HEK293T (cell line): ENCODE measurements around the gene EXOSC6.

Source experiments
- CTCF ChIA-PET: fragments of 350-600 bp; formaldehyde crosslinking; extraction: SDS; loops from one replicate; lab custom pipeline; 2021; ENCODE audit warnings: antibody characterized with exemption, inconsistent platforms; lab: Yijun Ruan, JAX
- POLR2A ChIA-PET: fragments of 350-600 bp; formaldehyde crosslinking; extraction: SDS; loops from one replicate; lab custom pipeline; 2020; ENCODE audit warnings: antibody characterized with exemption, inconsistent platforms; lab: Yijun Ruan, JAX
- DNase-seq: peaks from one replicate; pipeline ENCODE4 v3.0.0; 2012; ENCODE audit warnings: mixed read lengths; ENCODE audit errors: extremely low spot score
- ARNT ChIP-seq: fragments of 450-650 bp; IDR thresholded peaks from 2 replicates; pipeline ENCODE4 v1.6.1; 2017; ENCODE audit warnings: mild to moderate bottlenecking
- BHLHE40 ChIP-seq: fragments of 450-650 bp; IDR thresholded peaks from 2 replicates; pipeline ENCODE4 v1.6.1; 2016; ENCODE audit warnings: mild to moderate bottlenecking, moderate library complexity, borderline replicate concordance
- CTBP1 ChIP-seq: fragments of 450-650 bp; IDR thresholded peaks from 2 replicates; pipeline ENCODE4 v1.6.1; 2016; ENCODE audit warnings: borderline replicate concordance
- ELF4 ChIP-seq: fragments of 450-650 bp; IDR thresholded peaks from 2 replicates; pipeline ENCODE4 v1.6.1; 2017; ENCODE audit warnings: antibody characterized with exemption
- FOXA1 ChIP-seq: fragments of 450-650 bp; IDR thresholded peaks from 2 replicates; pipeline ENCODE4 v1.6.1; 2016; ENCODE audit warnings: mild to moderate bottlenecking
- FOXK2 ChIP-seq: fragments of 450-650 bp; IDR thresholded peaks from 2 replicates; pipeline ENCODE4 v1.6.1; 2016; ENCODE audit warnings: mild to moderate bottlenecking
- FOXM1 ChIP-seq: fragments of 450-650 bp; IDR thresholded peaks from 2 replicates; pipeline ENCODE4 v1.6.1; 2017; ENCODE audit warnings: mild to moderate bottlenecking, borderline replicate concordance
- HDGF ChIP-seq: fragments of 450-650 bp; IDR thresholded peaks from 2 replicates; pipeline ENCODE4 v1.6.1; 2017; ENCODE audit warnings: antibody characterized with exemption, borderline replicate concordance
- L3MBTL2 ChIP-seq: fragments of 450-650 bp; conservative IDR thresholded peaks from 2 replicates; pipeline ENCODE4 v1.6.1; 2016; ENCODE audit warnings: mild to moderate bottlenecking
- LEF1 ChIP-seq: fragments of 450-650 bp; IDR thresholded peaks from 2 replicates; pipeline ENCODE4 v1.6.1; 2017; ENCODE audit warnings: mild to moderate bottlenecking, borderline replicate concordance
- NFRKB ChIP-seq: fragments of 450-650 bp; IDR thresholded peaks from 2 replicates; pipeline ENCODE4 v1.6.1; 2016; ENCODE audit warnings: mild to moderate bottlenecking, moderate library complexity
- PKNOX1 ChIP-seq: fragments of 450-650 bp; IDR thresholded peaks from 2 replicates; pipeline ENCODE4 v1.6.1; 2016
- SP1 ChIP-seq: fragments of 450-650 bp; IDR thresholded peaks from 2 replicates; pipeline ENCODE4 v1.6.1; 2017
- SUZ12 ChIP-seq: fragments of 450-650 bp; IDR thresholded peaks from 2 replicates; pipeline ENCODE4 v1.6.1; 2016; ENCODE audit warnings: mild to moderate bottlenecking
- TARDBP ChIP-seq: fragments of 450-650 bp; IDR thresholded peaks from 2 replicates; pipeline ENCODE4 v1.6.1; 2016
- ZNF384 ChIP-seq: fragments of 450-650 bp; IDR thresholded peaks from 2 replicates; pipeline ENCODE4 v1.6.1; 2016

EXOSC6 gene

GRCh38 chr16:70257391-70257790 is 5.7 kb upstream of the EXOSC6 start:
- CTCF ChIA-PET, result no interaction called here
- POLR2A ChIA-PET, result no interaction called here
- TF ChIP-seq SUZ12 (no peak), NFRKB (no peak), CTBP1 (no peak), PKNOX1 (no peak), LEF1 (no peak), ELF4 (no peak), HDGF (no peak), ARNT (no peak), FOXK2 (no peak), SP1 (no peak), BHLHE40 (no peak), FOXA1 (no peak), FOXM1 (no peak), L3MBTL2 (no peak), ZNF384 (no peak), TARDBP (no peak)
- DNase-seq, result peak; percentile 3

DNA sequence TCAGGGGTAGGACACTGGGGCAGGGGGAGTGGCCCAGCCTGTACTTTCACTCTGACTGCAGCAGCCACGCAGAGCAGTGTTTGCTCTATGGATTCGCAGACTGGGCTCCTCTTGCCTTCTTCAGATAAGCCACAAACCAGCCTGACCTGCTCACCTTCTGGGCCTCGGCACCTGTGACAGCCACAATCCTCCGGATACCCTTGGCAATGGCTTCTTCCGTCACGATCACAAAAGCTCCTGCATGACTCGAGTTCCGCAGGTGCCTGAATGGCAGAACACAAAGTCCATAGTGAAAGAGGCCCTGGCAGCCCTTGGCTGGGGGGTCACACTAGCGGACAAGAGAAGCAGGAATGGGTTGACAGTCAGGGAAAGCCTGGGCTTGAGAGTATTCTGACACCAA is 3.8 kb upstream of the EXOSC6 start:
- ChIA-PET CTCF (interaction anchor here (0.9 kb wide), 1 partner anchor 12 kb away, joined by 4 read pairs; no protein-coding TSS in a partner anchor), POLR2A (interaction anchor here (1.3 kb wide), 1 partner anchor 12 kb away, joined by 3 read pairs; no protein-coding TSS in a partner anchor)
- no peak for DNase-seq
- TF ChIP-seq ZNF384 (no peak), FOXK2 (no peak), SUZ12 (no peak), PKNOX1 (no peak), NFRKB (no peak), FOXA1 (no peak), ELF4 (no peak), LEF1 (no peak), FOXM1 (no peak), HDGF (no peak), L3MBTL2 (no peak)

DNA sequence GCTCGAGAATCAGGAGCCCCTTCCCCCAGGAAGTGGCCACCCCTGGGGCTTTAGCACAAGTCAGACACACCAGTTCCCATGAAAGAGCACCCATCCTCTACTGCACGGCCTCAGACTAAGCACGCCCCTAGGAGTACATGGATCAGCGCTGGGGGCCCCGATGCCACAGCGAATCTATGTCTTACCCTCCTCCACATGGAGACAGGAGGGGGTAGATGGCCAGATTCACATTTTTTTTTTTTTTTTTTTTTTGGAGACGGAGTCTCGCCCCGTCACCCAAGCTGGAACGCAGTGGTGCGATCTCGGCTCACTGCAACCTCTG is 3.2 kb upstream of the EXOSC6 start:
- CTCF ChIA-PET, result interaction anchor here (1.9 kb wide), 1 partner anchor 12 kb away, joined by 9 read pairs; no protein-coding TSS in a partner anchor
- DNase-seq, result peak; percentile 3
- no peak for TF ChIP-seq FOXK2
- POLR2A ChIA-PET, result interaction anchor here (1.3 kb wide), 1 partner anchor 13 kb away, joined by 3 read pairs; no protein-coding TSS in a partner anchor

DNA sequence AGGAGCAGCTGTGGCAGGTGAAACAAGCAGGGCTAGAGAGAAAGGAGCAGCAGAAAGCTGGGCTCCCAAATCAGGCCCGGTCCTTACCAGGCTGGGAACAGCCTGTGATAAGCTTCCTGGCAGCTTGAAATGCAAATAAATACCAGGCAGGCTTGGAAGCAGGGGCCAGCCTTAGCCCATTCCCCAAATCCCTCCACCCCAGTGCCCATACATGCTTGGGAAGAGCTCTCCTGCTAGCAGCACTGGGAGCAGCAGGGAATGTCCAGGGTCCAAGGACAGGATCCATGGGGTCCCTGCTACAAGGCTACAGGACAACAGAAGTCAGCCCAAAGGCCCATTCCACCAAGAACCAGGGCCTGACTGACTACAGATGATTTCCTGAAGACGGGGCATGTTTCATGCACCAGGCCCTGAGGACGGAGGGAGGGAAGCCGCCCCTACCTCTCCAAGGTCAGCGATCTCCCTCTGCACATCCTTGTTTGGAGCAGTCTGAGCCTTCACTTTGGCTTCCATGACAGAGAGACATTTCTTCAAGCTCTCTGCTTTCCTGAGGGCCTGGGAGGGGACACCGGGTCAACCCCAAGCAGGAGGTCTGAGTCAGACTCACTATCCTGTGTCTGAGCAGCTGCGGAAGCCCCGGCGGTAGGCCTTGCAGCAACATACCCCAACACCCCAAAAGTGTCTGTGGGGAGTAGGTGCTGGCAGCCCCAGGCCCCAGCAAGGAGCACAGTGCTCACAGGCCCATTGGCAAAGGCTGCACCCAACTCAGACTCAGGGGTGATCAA is 2.6 kb upstream of the EXOSC6 start:
- no peak for TF ChIP-seq NFRKB
- peak; percentile 3 for DNase-seq
- POLR2A ChIA-PET, result interaction anchor here (1.3 to 1.6 kb wide), 2 partner anchors 13 to 34 kb away, joined by 3 to 5 read pairs; partner anchors contain the start of gene AARS1
- CTCF ChIA-PET, result interaction anchor here (0.6 to 1.9 kb wide), 2 partner anchors 13 to 60 kb away, joined by 3 to 9 read pairs; no protein-coding TSS in a partner anchor

DNA sequence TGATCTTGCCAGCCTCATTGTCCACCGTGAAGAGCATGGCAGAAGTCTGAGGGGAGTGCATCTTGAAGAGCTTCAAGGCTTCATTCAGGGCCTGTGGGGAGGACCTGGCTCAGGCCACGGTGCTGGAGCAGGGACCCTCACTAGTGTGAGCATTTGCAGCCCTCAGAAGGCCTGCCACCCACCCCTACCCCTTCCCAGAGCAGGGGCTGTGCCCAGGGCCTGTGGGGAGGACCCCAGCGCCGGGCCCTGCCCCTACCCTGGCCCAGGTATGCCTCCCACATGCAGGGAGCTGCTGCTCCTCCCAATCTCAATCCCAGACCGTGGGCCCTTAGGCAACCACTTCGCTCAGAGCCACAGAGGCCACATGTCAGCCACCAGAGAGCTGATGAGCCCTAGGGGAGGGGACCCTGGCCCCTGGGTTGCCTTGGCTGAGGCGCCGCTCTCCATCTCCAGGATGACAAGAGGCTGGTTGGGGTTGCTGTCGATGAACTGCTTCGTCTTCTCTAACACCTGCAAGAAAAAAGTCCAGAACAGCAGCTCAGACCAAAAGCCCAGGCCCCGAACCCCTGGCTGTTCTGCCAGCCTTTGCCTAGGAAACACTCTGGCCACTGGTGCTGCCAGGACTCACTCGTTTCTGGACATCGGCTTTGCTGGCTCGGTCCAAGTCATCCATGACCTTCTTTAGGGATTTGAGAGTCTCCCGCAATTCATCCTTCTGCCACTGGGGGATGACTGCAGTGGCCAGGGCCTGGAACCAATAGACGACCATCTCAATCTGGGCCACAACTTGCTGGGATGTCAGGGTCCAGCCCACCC is 1.8 kb upstream of the EXOSC6 start:
- peak; percentile 54 for DNase-seq
- POLR2A ChIA-PET, result interaction anchor here (0.7 to 1.6 kb wide), 2 partner anchors 35 to 128 kb away, joined by 3 to 5 read pairs; partner anchors contain the start of gene AARS1
- TF ChIP-seq ELF4 (no peak), L3MBTL2 (no peak), SP1 (no peak), LEF1 (no peak), FOXM1 (no peak), ARNT (no peak), HDGF (no peak), BHLHE40 (no peak), FOXA1 (no peak), ZNF384 (no peak), CTBP1 (no peak), TARDBP (no peak), SUZ12 (no peak), FOXK2 (no peak), PKNOX1 (no peak), NFRKB (no peak)
- CTCF ChIA-PET, result interaction anchor here (0.6 to 1.9 kb wide), 2 partner anchors 14 to 61 kb away, joined by 3 to 9 read pairs; no protein-coding TSS in a partner anchor
